H1 (cell line): ENCODE measurements around the gene MACROD2. TPM values are rescaled to one million over a fixed set of nuclear protein-coding genes. Genes with fewer than 3 reads are reported as not detected.

ENCODE experiments used
- CTCF ChIA-PET: fragments of 300-600 bp; sonication (Branson Sonifier 250); formaldehyde crosslinking; loops from one replicate; lab custom pipeline; 2021; ENCODE audit not compliant: partially characterized antibody; lab: Charles Lee
- POLR2A ChIA-PET: fragments of 300-600 bp; sonication (Branson Sonifier 250); formaldehyde crosslinking; loops from one replicate; lab custom pipeline; 2021; ENCODE audit warnings: inconsistent platforms; ENCODE audit not compliant: partially characterized antibody; lab: Charles Lee
- DNase-seq, 2 experiments: peaks; one replicate each; pipeline versions ENCODE4 v3.0.0 to v3.0.0-alpha.2; 2010 to 2022; ENCODE audit warnings: low spot score in 2 of 2, low read depth in 1 of 2, mixed read lengths in 1 of 2
- FAIRE-seq: peaks from 2 replicates; lab custom pipeline; 2011; peaks lifted over from hg19 to GRCh38; lab: Jason Lieb, UNC
- H2AFZ ChIP-seq: 2 replicates; pipeline ENCODE4 v1.8.1; 2012; ENCODE audit warnings: low read length, inconsistent platforms
- H2AK5ac ChIP-seq: 2 replicates; pipeline ENCODE4 v1.6.1; 2013; ENCODE audit warnings: low read depth, low read length
- H2BK120ac ChIP-seq: replicated peaks from 2 replicates; pipeline ENCODE3; 2013; ENCODE audit warnings: low read depth, low read length, inconsistent platforms
- H2BK12ac ChIP-seq: 2 replicates; pipeline ENCODE4 v1.6.1; 2013; ENCODE audit warnings: low read depth, low read length
- H2BK15ac ChIP-seq: 2 replicates; pipeline ENCODE4 v1.6.1; 2013; ENCODE audit warnings: low read length
- H2BK20ac ChIP-seq: 2 replicates; pipeline ENCODE4 v1.6.1; 2013; ENCODE audit warnings: low read length
- H2BK5ac ChIP-seq: 2 replicates; pipeline ENCODE4 v1.6.1; 2013; ENCODE audit warnings: low read depth, low read length
- H3K14ac ChIP-seq: 2 replicates; pipeline ENCODE4 v1.6.1; 2013; ENCODE audit warnings: inconsistent platforms; ENCODE audit not compliant: insufficient read length
- H3K18ac ChIP-seq: 2 replicates; pipeline ENCODE4 v1.6.1; 2013; ENCODE audit warnings: low read length; ENCODE audit errors: extremely low read depth
- H3K23ac ChIP-seq: 2 replicates; pipeline ENCODE4 v1.6.1; 2013; ENCODE audit warnings: inconsistent platforms; ENCODE audit not compliant: insufficient read length
- H3K23me2 ChIP-seq: 2 replicates; pipeline ENCODE4 v1.6.1; 2013; ENCODE audit warnings: low read depth, low read length
- H3K27ac ChIP-seq: 2 replicates; pipeline ENCODE4 v1.6.1; 2011; ENCODE audit warnings: low read depth, low read length, inconsistent platforms
- H3K27me3 ChIP-seq, 4 experiments: replicated peaks in 1 of 4; 1 replicate in 1 of 4; 2 replicates in 3 of 4; pipeline versions ENCODE4 v1.6.1 to v1.8.1; 2011 to 2013; ENCODE audit warnings: low read length in 3 of 4, mild to moderate bottlenecking in 3 of 4, inconsistent platforms in 2 of 4, mixed read lengths in 2 of 4, moderate library complexity in 1 of 4; ENCODE audit not compliant: control insufficient read depth in 3 of 4, insufficient read depth in 3 of 4; ENCODE audit errors: extremely low read depth in 1 of 4
- H3K36me3 ChIP-seq, 4 experiments: 2 replicates each; pipeline versions ENCODE4 v1.6.1 to v1.8.1; 2011 to 2013; ENCODE audit warnings: mild to moderate bottlenecking in 4 of 4, low read length in 3 of 4, moderate library complexity in 2 of 4, control low read depth in 1 of 4, inconsistent platforms in 1 of 4; ENCODE audit not compliant: insufficient read depth in 4 of 4, control insufficient read depth in 2 of 4
- H3K4ac ChIP-seq: replicated peaks from 2 replicates; pipeline ENCODE3; 2013; ENCODE audit warnings: low read length, low read depth, mixed read lengths, inconsistent platforms; ENCODE audit not compliant: insufficient read length
- H3K4me1 ChIP-seq, 4 experiments: replicated peaks in 1 of 4; 1 replicate in 1 of 4; 2 replicates in 3 of 4; pipeline versions ENCODE4 v1.6.1 to v1.8.1; 2011 to 2013; ENCODE audit warnings: low read length in 3 of 4, inconsistent platforms in 2 of 4, mixed read lengths in 1 of 4; ENCODE audit not compliant: insufficient read depth in 4 of 4, control insufficient read depth in 3 of 4
- H3K4me2 ChIP-seq, 2 experiments: 2 replicates each; pipeline versions ENCODE4 v1.6.1 to v1.8.1; 2011 to 2013; ENCODE audit warnings: low read depth in 2 of 2, low read length in 2 of 2, control low read depth in 1 of 2, inconsistent platforms in 1 of 2, mild to moderate bottlenecking in 1 of 2; ENCODE audit not compliant: insufficient read depth in 1 of 2
- H3K4me3 ChIP-seq, 4 experiments: fragments of 200-600, 300-600 bp in 1 of 4; sonication (generic), shearing (Covaris generic), sonication (Bioruptor Twin) in 1 of 4; 2 replicates each; pipeline versions ENCODE4 v1.5.1 to v1.8.1; 2011 to 2016; ENCODE audit warnings: low read length in 4 of 4, low read depth in 3 of 4, control low read depth in 2 of 4, inconsistent platforms in 2 of 4, mild to moderate bottlenecking in 2 of 4, mixed read lengths in 1 of 4, moderate library complexity in 1 of 4; ENCODE audit not compliant: insufficient read depth in 2 of 4; ENCODE audit errors: extremely low read depth in 1 of 4
- H3K56ac ChIP-seq: replicated peaks from 2 replicates; pipeline ENCODE3; 2013; ENCODE audit warnings: low read depth, mild to moderate bottlenecking, mixed read lengths, low read length, inconsistent platforms; ENCODE audit not compliant: insufficient read length
- H3K79me1 ChIP-seq: 2 replicates; pipeline ENCODE4 v1.6.1; 2013; ENCODE audit warnings: low read depth, low read length, control low read depth
- H3K79me2 ChIP-seq, 2 experiments: 2 replicates each; pipeline versions ENCODE4 v1.6.1 to v1.8.1; 2012 to 2013; ENCODE audit warnings: low read length in 2 of 2, mild to moderate bottlenecking in 2 of 2, inconsistent platforms in 1 of 2; ENCODE audit not compliant: insufficient read depth in 2 of 2, control insufficient read depth in 1 of 2
- H3K9ac ChIP-seq, 4 experiments: replicated peaks in 1 of 4; 1 replicate in 1 of 4; 2 replicates in 3 of 4; pipeline versions ENCODE4 v1.6.1 to v1.8.1; 2011 to 2013; ENCODE audit warnings: low read depth in 3 of 4, low read length in 3 of 4, control low read depth in 2 of 4, mild to moderate bottlenecking in 2 of 4, moderate library complexity in 2 of 4, inconsistent platforms in 1 of 4; ENCODE audit errors: extremely low read depth in 1 of 4
- H3K9me3 ChIP-seq, 2 experiments: 2 replicates each; pipeline versions ENCODE4 v1.6.1 to v1.8.1; 2012 to 2013; ENCODE audit warnings: mild to moderate bottlenecking in 2 of 2, moderate library complexity in 2 of 2, control low read depth in 1 of 2, inconsistent platforms in 1 of 2, low read depth in 1 of 2, low read length in 1 of 2, mixed read lengths in 1 of 2; ENCODE audit not compliant: insufficient read depth in 2 of 2
- H4K20me1 ChIP-seq, 2 experiments: replicated peaks in 1 of 2; 2 replicates each; pipeline versions ENCODE3 to v1.8.1; 2011 to 2013; ENCODE audit warnings: inconsistent platforms in 2 of 2, low read length in 2 of 2, mild to moderate bottlenecking in 1 of 2; ENCODE audit not compliant: insufficient read depth in 2 of 2, control insufficient read depth in 1 of 2
- H4K5ac ChIP-seq: 2 replicates; pipeline ENCODE4 v1.6.1; 2013; ENCODE audit warnings: low read length, low read depth, mixed read lengths, inconsistent platforms; ENCODE audit not compliant: insufficient read length
- H4K8ac ChIP-seq: 2 replicates; pipeline ENCODE4 v1.8.0; 2013; ENCODE audit warnings: mild to moderate bottlenecking, moderate library complexity, low read length, inconsistent platforms; ENCODE audit not compliant: insufficient read depth; ENCODE audit errors: extremely low read depth
- H4K91ac ChIP-seq: replicated peaks from 2 replicates; pipeline ENCODE3; 2013; ENCODE audit warnings: low read length, mixed read lengths, inconsistent platforms; ENCODE audit not compliant: insufficient read length
- EGR1 ChIP-seq: IDR thresholded peaks from 2 replicates; pipeline ENCODE4 v1.6.1; 2011; ENCODE audit warnings: low read depth, low read length, borderline replicate concordance
- KDM4A ChIP-seq: IDR thresholded peaks from one replicate; pipeline ENCODE4 v1.7.1; 2012; ENCODE audit warnings: low read depth, mild to moderate bottlenecking, moderate library complexity, low read length, inconsistent platforms; ENCODE audit not compliant: severe bottlenecking
- NANOG ChIP-seq: IDR thresholded peaks from 2 replicates; pipeline ENCODE4 v1.6.1; 2011; ENCODE audit warnings: low read length, low read depth, mild to moderate bottlenecking, inconsistent platforms; ENCODE audit not compliant: insufficient read depth, poor library complexity, severe bottlenecking
- SP1 ChIP-seq: IDR thresholded peaks from 2 replicates; pipeline ENCODE4 v1.6.1; 2011; ENCODE audit warnings: low read depth, low read length
- WGBS, 2 experiments: shearing (Covaris generic) in 1 of 2; methylation state at CpG; one replicate each; pipeline versions ENCODE4 v1.1.6 to v1.1.7; 2013 to 2015; ENCODE audit warnings: low lambda C conversion rate in 2 of 2, mixed read lengths in 2 of 2, inconsistent platforms in 1 of 2, low coverage in 1 of 2, missing lambda C conversion rate in 1 of 2; ENCODE audit not compliant: insufficient replicate concordance in 2 of 2, insufficient coverage in 1 of 2, insufficient read length in 1 of 2; ENCODE audit errors: extremely low coverage in 1 of 2, missing lambda C conversion rate in 1 of 2; 5-methylcytosine and 5-hydroxymethylcytosine counted together
- polyA plus RNA-seq, 7 experiments: library from polyadenylated mRNA; depleted of rRNA in 3 of 7; stranded (reverse) in 5 of 7; unstranded in 2 of 7; fragments of >200 nt in 5 of 7; fragments of 200-250 nt in 2 of 7; gene quantifications; 1 replicate in 5 of 7; 2 replicates in 1 of 7; 4 replicates in 1 of 7; pipeline versions ENCODE4 v1.2.1 to v1.2.3, GENCODE V29; 2011 to 2013; ENCODE audit warnings: missing spikeins in 2 of 7, mixed read lengths in 2 of 7
- total RNA-seq: library from RNA; stranded (reverse); fragmentation: NEBNext Ultra II Directional; extraction: Animal tissue kit (Norgen Biotek cat#: 25700); gene quantifications from 2 replicates; pipeline ENCODE4 v1.2.1, GENCODE V29; 2021

The MACROD2 gene
- total and polyA plus RNA-seq, 2 of the 8 experiments (the other 6 are each of a cell fraction or from before 2014, with no cell fraction given): 0.70 to 3.9 TPM

GRCh38 chr20:15843777-15844176, 1848.5 kb downstream of the MACROD2 start:
- Histone ChIP-seq H2BK5ac (no peak overlapping the region), H3K56ac (no peak overlapping the region), H2AFZ (no peak overlapping the region), H3K18ac (no peak overlapping the region), H3K4me3 (no peak overlapping the region), H3K4me1 (no peaks in the 10 kb centered on the region; a peak in 1 of 7 replicates), H3K27me3 (no peaks in the 10 kb centered on the region), H3K4ac (no peak overlapping the region), H4K8ac (no peak overlapping the region), H3K23ac (no peak overlapping the region), H2AK5ac (no peak overlapping the region), H2BK12ac (no peak overlapping the region), H4K5ac (no peak overlapping the region), H3K14ac (no peak overlapping the region), H3K23me2 (no peaks in the 10 kb centered on the region), H2BK15ac (no peak overlapping the region), H3K79me2 (no peaks in the 10 kb centered on the region), H3K4me2 (no peak overlapping the region), H2BK20ac (no peak overlapping the region), H3K79me1 (no peaks in the 10 kb centered on the region), H3K9me3 (no peaks in the 10 kb centered on the region), H2BK120ac (no peak overlapping the region), H3K27ac (no peak overlapping the region), H4K91ac (no peak overlapping the region), H3K9ac (no peak overlapping the region), H4K20me1 (no peaks in the 10 kb centered on the region), H3K36me3 (no peaks in the 10 kb centered on the region)
- no peak for FAIRE-seq
- ChIA-PET POLR2A (no interaction called here), CTCF (interaction anchor here (0.7 to 1.4 kb wide), 4 partner anchors 8 to 48 kb away, joined by 3 to 5 read pairs (median 4); no protein-coding TSS in a partner anchor)
- TF ChIP-seq NANOG (no peak), KDM4A (no peak), EGR1 (no peak), SP1 (no peak)
- WGBS, 2 experiments: 95% methylated on average over 1 of the region's 1 CpG; no CpG with 5 or more reads in 1 of the 2 experiments
- DNase-seq: no peak
